Measurements from ENCODE around the gene ANLN.

DNA sequence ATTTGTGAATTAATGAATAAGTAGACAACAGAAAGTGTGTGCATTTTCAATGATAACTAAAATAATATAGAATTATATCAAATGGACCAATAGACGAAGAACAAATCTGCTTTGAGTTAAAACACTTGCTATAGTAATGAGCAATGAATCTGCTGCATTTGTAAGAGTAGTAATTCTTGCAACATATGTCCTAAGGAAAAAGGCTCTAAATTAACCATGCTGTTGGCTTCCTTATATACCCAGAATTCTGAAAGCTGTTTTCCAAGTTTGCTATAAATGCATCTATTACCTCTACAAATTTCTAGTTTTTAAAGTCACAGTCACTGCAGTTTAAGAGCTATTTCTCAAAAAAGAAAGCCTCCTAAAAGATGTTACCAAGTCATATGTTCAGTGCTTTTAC, 20.5 kb upstream of the ANLN start:
- TF ChIP-seq, protein P1, sequence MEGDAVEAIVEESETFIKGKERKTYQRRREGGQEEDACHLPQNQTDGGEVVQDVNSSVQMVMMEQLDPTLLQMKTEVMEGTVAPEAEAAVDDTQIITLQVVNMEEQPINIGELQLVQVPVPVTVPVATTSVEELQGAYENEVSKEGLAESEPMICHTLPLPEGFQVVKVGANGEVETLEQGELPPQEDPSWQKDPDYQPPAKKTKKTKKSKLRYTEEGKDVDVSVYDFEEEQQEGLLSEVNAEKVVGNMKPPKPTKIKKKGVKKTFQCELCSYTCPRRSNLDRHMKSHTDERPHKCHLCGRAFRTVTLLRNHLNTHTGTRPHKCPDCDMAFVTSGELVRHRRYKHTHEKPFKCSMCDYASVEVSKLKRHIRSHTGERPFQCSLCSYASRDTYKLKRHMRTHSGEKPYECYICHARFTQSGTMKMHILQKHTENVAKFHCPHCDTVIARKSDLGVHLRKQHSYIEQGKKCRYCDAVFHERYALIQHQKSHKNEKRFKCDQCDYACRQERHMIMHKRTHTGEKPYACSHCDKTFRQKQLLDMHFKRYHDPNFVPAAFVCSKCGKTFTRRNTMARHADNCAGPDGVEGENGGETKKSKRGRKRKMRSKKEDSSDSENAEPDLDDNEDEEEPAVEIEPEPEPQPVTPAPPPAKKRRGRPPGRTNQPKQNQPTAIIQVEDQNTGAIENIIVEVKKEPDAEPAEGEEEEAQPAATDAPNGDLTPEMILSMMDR (optimal IDR thresholded peaks at IDR 0.05 in 1 of 3, IDR thresholded peaks at IDR 0.05 in 1 of 3, conservative IDR thresholded peaks at IDR 0.05 in 1 of 3; ENCODE audit: extremely low read depth in 1 of 3, insufficient read depth in 2 of 3, low read length in 3 of 3): no peak
- no peak for TF ChIP-seq EZH2 (IDR thresholded peaks at IDR 0.05; ENCODE audit: low read length)

Measured in keratinocyte (primary cell).